ENCODE measurements around the gene GBX2. TPM values are rescaled to one million over a fixed set of nuclear protein-coding genes. Genes with fewer than 3 reads are reported as not detected.
A peak's percentile ranks its signal among the peaks of the same experiment; 100 is the strongest.

The GBX2 gene
- total and polyA plus RNA-seq, 2 of the 13 experiments (the other 11 are each of a cell fraction or from before 2014, with no cell fraction given): not detected

- TF ChIP-seq ZSCAN29 (CRISPR knock-in tag; conservative IDR thresholded peaks at IDR 0.05) (no peak), ZXDC (CRISPR knock-in tag; IDR thresholded peaks at IDR 0.05) (no peak), ZBTB43 (CRISPR knock-in tag; conservative IDR thresholded peaks at IDR 0.05) (peak; percentile 86; the same call in 1 of the 2 replicates), TAF15 (IDR thresholded peaks at IDR 0.05; ENCODE audit: low read depth, low read length, poor library complexity, severe bottlenecking) (no peak), MAF1 (CRISPR knock-in tag; IDR thresholded peaks at IDR 0.05; ENCODE audit: borderline replicate concordance) (no peak), ZMYM4 (CRISPR knock-in tag; IDR thresholded peaks at IDR 0.05) (peak; percentile 80), CHD4 (IDR thresholded peaks at IDR 0.05; ENCODE audit: borderline replicate concordance, low read length) (peak; percentile 59; the same call in 1 of the 2 replicates), HHEX (CRISPR knock-in tag; IDR thresholded peaks at IDR 0.05) (peak; percentile 100), NFIC (IDR thresholded peaks at IDR 0.05; ENCODE audit: low read length) (peak; percentile 99), DMTF1 (CRISPR knock-in tag; IDR thresholded peaks at IDR 0.05) (no peak), ZNF891 (CRISPR knock-in tag; IDR thresholded peaks at IDR 0.05) (no peak), ZNF619 (CRISPR knock-in tag; IDR thresholded peaks at IDR 0.05) (no peak), ZNF234 (CRISPR knock-in tag; conservative IDR thresholded peaks at IDR 0.05) (no peak), KLF11 (CRISPR knock-in tag; IDR thresholded peaks at IDR 0.05) (peak; percentile 76), TBX2 (CRISPR knock-in tag; IDR thresholded peaks at IDR 0.05; ENCODE audit: borderline replicate concordance) (peak; percentile 100), SYNCRIP (IDR thresholded peaks at IDR 0.05; ENCODE audit: insufficient read depth, low read depth, low read length) (no peak), GATA4 (IDR thresholded peaks at IDR 0.05; ENCODE audit: borderline replicate concordance, low read depth) (peak; percentile 92), ZNF343 (CRISPR knock-in tag; IDR thresholded peaks at IDR 0.05) (no peak), RFX3 (CRISPR knock-in tag; IDR thresholded peaks at IDR 0.05) (0 out of 2 replicates have a peak, but pooled peaks have one; percentile 20), ZMYM2 (CRISPR knock-in tag; IDR thresholded peaks at IDR 0.05) (no peak), BORCS8-MEF2B (CRISPR knock-in tag; IDR thresholded peaks at IDR 0.05) (no peak), ZNF567 (CRISPR knock-in tag; IDR thresholded peaks at IDR 0.05; ENCODE audit: borderline replicate concordance) (0 out of 2 replicates have a peak, but pooled peaks have one; percentile 60), IRF2 (CRISPR knock-in tag; IDR thresholded peaks at IDR 0.05) (peak; percentile 93), CBFB (CRISPR knock-in tag; IDR thresholded peaks at IDR 0.05) (peak; percentile 88), ZNF772 (CRISPR knock-in tag; IDR thresholded peaks at IDR 0.05) (peak; percentile 85; the same call in 1 of the 2 replicates)
Measured at GRCh38 chr2:236117861-236118269, 50.3 kb downstream of the GBX2 start (continued).
